ENCODE measurements around the gene TJP3.

DNA sequence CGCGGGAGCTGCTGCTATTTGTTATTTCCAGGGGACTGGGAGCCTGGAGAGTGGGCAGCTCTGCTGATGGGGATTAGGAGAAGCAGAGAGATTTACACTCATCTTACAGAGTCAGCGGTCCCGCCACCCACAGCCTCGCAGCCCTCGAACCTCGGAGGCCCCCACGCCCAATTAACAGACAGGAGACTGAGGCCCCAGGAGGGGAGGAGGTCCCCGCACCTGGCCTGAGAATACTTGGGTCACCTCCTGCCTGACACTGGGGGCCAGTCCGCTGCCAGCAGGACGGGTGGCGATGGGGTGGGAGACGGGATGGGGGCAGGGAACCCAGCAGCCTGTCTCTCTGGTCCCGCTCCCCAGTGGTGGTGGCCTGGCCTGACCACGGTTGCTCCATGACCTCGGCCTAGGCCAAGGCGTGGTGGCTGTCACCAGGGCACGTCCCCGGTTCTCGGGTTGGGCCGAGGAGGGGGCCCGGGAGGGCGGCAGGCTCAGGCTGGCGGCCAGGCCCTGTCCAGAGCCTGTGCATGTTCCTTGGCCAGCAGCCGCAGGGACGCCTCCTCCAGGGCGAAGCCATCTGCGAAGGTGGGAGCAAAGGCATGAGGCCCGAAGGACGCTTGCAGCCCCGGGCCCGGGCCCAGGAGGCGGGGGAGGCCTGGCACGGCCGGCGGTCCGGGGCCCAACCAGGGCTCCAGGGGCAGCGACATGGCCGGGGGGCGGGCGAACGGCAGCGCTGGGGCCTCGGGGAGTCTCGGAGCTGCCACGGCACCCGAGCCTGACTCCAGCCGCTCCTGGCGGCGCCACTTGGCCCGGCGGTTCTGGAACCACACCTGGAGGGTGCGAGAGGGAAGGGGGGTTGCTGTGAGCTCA, 62.2 kb downstream of the TJP3 start:
- TF ChIP-seq, protein P1, sequence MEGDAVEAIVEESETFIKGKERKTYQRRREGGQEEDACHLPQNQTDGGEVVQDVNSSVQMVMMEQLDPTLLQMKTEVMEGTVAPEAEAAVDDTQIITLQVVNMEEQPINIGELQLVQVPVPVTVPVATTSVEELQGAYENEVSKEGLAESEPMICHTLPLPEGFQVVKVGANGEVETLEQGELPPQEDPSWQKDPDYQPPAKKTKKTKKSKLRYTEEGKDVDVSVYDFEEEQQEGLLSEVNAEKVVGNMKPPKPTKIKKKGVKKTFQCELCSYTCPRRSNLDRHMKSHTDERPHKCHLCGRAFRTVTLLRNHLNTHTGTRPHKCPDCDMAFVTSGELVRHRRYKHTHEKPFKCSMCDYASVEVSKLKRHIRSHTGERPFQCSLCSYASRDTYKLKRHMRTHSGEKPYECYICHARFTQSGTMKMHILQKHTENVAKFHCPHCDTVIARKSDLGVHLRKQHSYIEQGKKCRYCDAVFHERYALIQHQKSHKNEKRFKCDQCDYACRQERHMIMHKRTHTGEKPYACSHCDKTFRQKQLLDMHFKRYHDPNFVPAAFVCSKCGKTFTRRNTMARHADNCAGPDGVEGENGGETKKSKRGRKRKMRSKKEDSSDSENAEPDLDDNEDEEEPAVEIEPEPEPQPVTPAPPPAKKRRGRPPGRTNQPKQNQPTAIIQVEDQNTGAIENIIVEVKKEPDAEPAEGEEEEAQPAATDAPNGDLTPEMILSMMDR (IDR thresholded peaks at IDR 0.05; ENCODE audit: poor library complexity) = no peak
- TF ChIP-seq EZH2 (IDR thresholded peaks at IDR 0.05; ENCODE audit: borderline replicate concordance) = no peak

Data from hepatocyte (in vitro differentiated cells).